Measurements from ENCODE around the gene SCRN2. TPM values are rescaled to one million over a fixed set of nuclear protein-coding genes. Genes with fewer than 3 reads are reported as not detected.

Gene SCRN2
- total and polyA plus RNA-seq, 2 of the 13 experiments (the other 11 are each of a cell fraction or from before 2014, with no cell fraction given) = 21.7 to 29.5 TPM

GRCh38 chr17:47821424-47822391, 19.4 kb downstream of the SCRN2 start, which contains the start of gene OSBPL7 (continued):
- TF ChIP-seq IRF9 (CRISPR knock-in tag; IDR thresholded peaks at IDR 0.05; ENCODE audit: borderline replicate concordance) = peak; percentile 43; the same call in 1 of the 2 replicates
- TF ChIP-seq IKZF4 (CRISPR knock-in tag; IDR thresholded peaks at IDR 0.05; ENCODE audit: borderline replicate concordance, low read depth, not compliant biosample characterization) = peak; percentile 52
- TF ChIP-seq ZNF672 (CRISPR knock-in tag; IDR thresholded peaks at IDR 0.05) = no peak
- peak; percentile 83; the same call in 1 of the 2 replicates for TF ChIP-seq BCL3 (CRISPR knock-in tag; IDR thresholded peaks at IDR 0.05)
- TF ChIP-seq KMT2B (CRISPR knock-in tag; IDR thresholded peaks at IDR 0.05) = peak; percentile 75
- peak; percentile 57; the same call in 1 of the 2 replicates for TF ChIP-seq ZBTB26 (CRISPR knock-in tag; IDR thresholded peaks at IDR 0.05; ENCODE audit: borderline replicate concordance)
- TF ChIP-seq CCAR2 (optimal IDR thresholded peaks at IDR 0.05; ENCODE audit: low read depth, low read length) = no peak
- 0 out of 2 replicates have a peak, but pooled peaks have one; percentile 51 for TF ChIP-seq ZNF816 (CRISPR knock-in tag; IDR thresholded peaks at IDR 0.05; ENCODE audit: borderline replicate concordance)
- TF ChIP-seq HNF1B (CRISPR knock-in tag; IDR thresholded peaks at IDR 0.05) = peak; percentile 79
- peak; percentile 83; the same call in 1 of the 2 replicates for TF ChIP-seq TSC22D2 (CRISPR knock-in tag; IDR thresholded peaks at IDR 0.05; ENCODE audit: borderline replicate concordance)
- peak; percentile 95 for TF ChIP-seq GATAD1 (CRISPR knock-in tag; IDR thresholded peaks at IDR 0.05)
- TF ChIP-seq HINFP (CRISPR knock-in tag; IDR thresholded peaks at IDR 0.05; ENCODE audit: low read depth) = peak; percentile 73; the same call in 1 of the 2 replicates
- TF ChIP-seq ZNF331 (CRISPR knock-in tag; IDR thresholded peaks at IDR 0.05) = peak; percentile 85
- TF ChIP-seq ZSCAN21 (CRISPR knock-in tag; IDR thresholded peaks at IDR 0.05; ENCODE audit: borderline replicate concordance) = peak; percentile 73
- 0 out of 4 replicates have a peak, but pooled peaks of 1 of the 2 experiments have one; percentile 29 for TF ChIP-seq EP300 (IDR thresholded peaks at IDR 0.05; ENCODE audit: low read depth in 2 of 2, low read length in 2 of 2)
- no peak for TF ChIP-seq EP300 (CRISPR knock-in tag; IDR thresholded peaks at IDR 0.05; ENCODE audit: borderline replicate concordance)
- TF ChIP-seq RARA (CRISPR knock-in tag; IDR thresholded peaks at IDR 0.05) = peak; percentile 23; the same call in 1 of the 2 replicates
- peak; percentile 36; the same call in 1 of the 2 replicates for TF ChIP-seq FOXP4 (CRISPR knock-in tag; IDR thresholded peaks at IDR 0.05)

Measured in HepG2 (cell line).